ENCODE measurements around the gene CDA. TPM values are rescaled to one million over a fixed set of nuclear protein-coding genes. Genes with fewer than 3 reads are reported as not detected.

The CDA gene
- total RNA-seq, 1 donor from 2014 or later: 2.0 TPM

GRCh38 chr1:20615946-20616846, 27.3 kb downstream of the CDA start:
- DNase-seq (ENCODE audit: low read depth, low spot score): no peak

GRCh38 chr1:20616847-20617487, 28.1 kb downstream of the CDA start:
- no peak for DNase-seq (ENCODE audit: low read depth, low spot score)

GRCh38 chr1:20618550-20618949, 29.7 kb downstream of the CDA start:
- DNase-seq (ENCODE audit: low read depth, low spot score): no peak

- DNase-seq (ENCODE audit: low read depth, low spot score): no peak
Measured at GRCh38 chr1:20619999-20620398, 31.1 kb downstream of the CDA start.

GRCh38 chr1:20621012-20621411, 32.1 kb downstream of the CDA start:
- no peak for DNase-seq (ENCODE audit: low read depth, low spot score)

GRCh38 chr1:20624709-20625108, 35.8 kb downstream of the CDA start:
- no peak for DNase-seq (ENCODE audit: low read depth, low spot score)

- no peak for DNase-seq (ENCODE audit: low read depth, low spot score)
Measured at GRCh38 chr1:20625176-20626097, 36.5 kb downstream of the CDA start.

- no peak for DNase-seq (ENCODE audit: low read depth, low spot score)
Measured at GRCh38 chr1:20626098-20626427, 37.2 kb downstream of the CDA start.

GRCh38 chr1:20626524-20626923, 37.6 kb downstream of the CDA start:
- DNase-seq (ENCODE audit: low read depth, low spot score): no peak

- DNase-seq (ENCODE audit: low read depth, low spot score): no peak
Measured at GRCh38 chr1:20630729-20631128, 41.8 kb downstream of the CDA start.

GRCh38 chr1:20632386-20632785, 43.5 kb downstream of the CDA start:
- DNase-seq (ENCODE audit: low read depth, low spot score): no peak

- no peak for DNase-seq (ENCODE audit: low read depth, low spot score)
Measured at GRCh38 chr1:20633190-20634064, 44.5 kb downstream of the CDA start, which contains the start of gene PINK1. Gene PINK1, plus strand, starts transcription at chr1:20633458. Its CDS starts 91 bp downstream, at chr1:20633549.

- DNase-seq (ENCODE audit: low read depth, low spot score): no peak
Measured at GRCh38 chr1:20634065-20634593, 45.2 kb downstream of the CDA start.

GRCh38 chr1:20634594-20635084, 45.7 kb downstream of the CDA start:
- no peak for DNase-seq (ENCODE audit: low read depth, low spot score)

GRCh38 chr1:20636785-20637347, 48.0 kb downstream of the CDA start:
- DNase-seq (ENCODE audit: low read depth, low spot score): no peak

GRCh38 chr1:20640183-20640597, 51.3 kb downstream of the CDA start:
- no peak for DNase-seq (ENCODE audit: low read depth, low spot score)

GRCh38 chr1:20641975-20642374, 53.1 kb downstream of the CDA start:
- no peak for DNase-seq (ENCODE audit: low read depth, low spot score)

GRCh38 chr1:20643080-20643479, 54.2 kb downstream of the CDA start:
- DNase-seq (ENCODE audit: low read depth, low spot score): no peak

- DNase-seq (ENCODE audit: low read depth, low spot score): no peak
Measured at GRCh38 chr1:20644416-20644815, 55.5 kb downstream of the CDA start.

GRCh38 chr1:20645414-20645813, 56.5 kb downstream of the CDA start:
- DNase-seq (ENCODE audit: low read depth, low spot score): no peak

All from pulmonary artery endothelial cell (primary cell).